ENCODE data around the gene FKBP2. TPM values are rescaled to one million over a fixed set of nuclear protein-coding genes. Genes with fewer than 3 reads are reported as not detected.

Gene FKBP2
- total and polyA plus RNA-seq, 2 experiments from 2014 or later, result 40.7 to 188 TPM

- 87 to 92% methylated on average over 8 of the region's 8 CpGs for WGBS, 2 experiments (ENCODE audit: low coverage in 1 of 2, low lambda C conversion rate in 2 of 2, missing lambda C conversion rate in 2 of 2)
- no peak overlapping the region for H3K4me2 ChIP-seq (ENCODE audit: unreplicated experiment)
- no peak for DNase-seq
- no peak overlapping the region for H3K27ac ChIP-seq
- no peaks in the 10 kb centered on the region for H3K27me3 ChIP-seq (replicated peaks; ENCODE audit: insufficient read depth)
- no peaks in the 10 kb centered on the region for H3K9me2 ChIP-seq (ENCODE audit: insufficient read depth)
- H3K9ac ChIP-seq, result no peak overlapping the region
- no peak overlapping the region for H2AFZ ChIP-seq
- H3K79me2 ChIP-seq (ENCODE audit: insufficient read depth), result peaks cover 44% of the 10 kb centered on the region
- no peak overlapping the region for H3K4me3 ChIP-seq
- in situ Hi-C loops (cut with MboI), result no loop called here
- peaks cover 13% of the 10 kb centered on the region; the same call in 1 of the 2 replicates for H3F3A ChIP-seq (ENCODE audit: insufficient read depth)
- no peaks in the 10 kb centered on the region for H3K9me3 ChIP-seq (ENCODE audit: low read depth)
- no peaks in the 10 kb centered on the region for H3K36me3 ChIP-seq (ENCODE audit: low read depth)
- H3K4me1 ChIP-seq (ENCODE audit: insufficient read depth), result peaks cover 11% of the 10 kb centered on the region; the same call in 1 of the 2 replicates
- TF ChIP-seq EZH2 (IDR thresholded peaks at IDR 0.05; ENCODE audit: insufficient read depth, poor library complexity, severe bottlenecking) (no peak), EZH2phosphoT487 (IDR thresholded peaks at IDR 0.05; ENCODE audit: insufficient read depth, low read depth) (no peak)
- no peaks in the 10 kb centered on the region for H4K20me1 ChIP-seq (ENCODE audit: insufficient read depth)
Measured at GRCh38 chr11:64249563-64250414, 8.9 kb downstream of the FKBP2 start.

- peaks cover 6% of the 10 kb centered on the region; the same call in 1 of the 2 replicates for H3F3A ChIP-seq (ENCODE audit: insufficient read depth)
- DNase-seq, result no peak
- H3K27ac ChIP-seq, result no peak overlapping the region
- H4K20me1 ChIP-seq (ENCODE audit: insufficient read depth), result no peaks in the 10 kb centered on the region
- H3K9ac ChIP-seq, result peak overlapping the region; percentile 56
- peak overlapping the region; percentile 91 for H3K4me3 ChIP-seq
- H3K27me3 ChIP-seq (replicated peaks; ENCODE audit: insufficient read depth), result no peaks in the 10 kb centered on the region
- no peaks in the 10 kb centered on the region for H3K9me3 ChIP-seq (ENCODE audit: low read depth)
- in situ Hi-C loops (cut with MboI), result no loop called here
- H3K4me2 ChIP-seq (ENCODE audit: unreplicated experiment), result peak overlapping the region; percentile 67
- H3K79me2 ChIP-seq (ENCODE audit: insufficient read depth), result peaks cover 36% of the 10 kb centered on the region
- WGBS, 2 experiments (ENCODE audit: low coverage in 1 of 2, low lambda C conversion rate in 2 of 2, missing lambda C conversion rate in 2 of 2), result 23 to 27% methylated on average over 12 to 13 of the region's 13 CpGs
- TF ChIP-seq EZH2 (IDR thresholded peaks at IDR 0.05; ENCODE audit: insufficient read depth, poor library complexity, severe bottlenecking) (no peak), EZH2phosphoT487 (IDR thresholded peaks at IDR 0.05; ENCODE audit: insufficient read depth, low read depth) (no peak)
- peak overlapping the region; percentile 80 for H2AFZ ChIP-seq
- no peaks in the 10 kb centered on the region for H3K9me2 ChIP-seq (ENCODE audit: insufficient read depth)
- H3K4me1 ChIP-seq (ENCODE audit: insufficient read depth), result peaks cover 11% of the 10 kb centered on the region; the same call in 1 of the 2 replicates
- no peaks in the 10 kb centered on the region; the same call in 1 of the 2 replicates for H3K36me3 ChIP-seq (ENCODE audit: low read depth)
Measured at GRCh38 chr11:64250415-64251015, 9.6 kb downstream of the FKBP2 start.

- H3K4me3 ChIP-seq, result peak within 1 kb of the TSS; percentile 91
- H3K9me3 ChIP-seq (ENCODE audit: low read depth), result no peaks in the 10 kb centered on the region
- TF ChIP-seq EZH2phosphoT487 (IDR thresholded peaks at IDR 0.05; ENCODE audit: insufficient read depth, low read depth), result no peak
- no peak for TF ChIP-seq EZH2 (IDR thresholded peaks at IDR 0.05; ENCODE audit: insufficient read depth, poor library complexity, severe bottlenecking)
- H3K27ac ChIP-seq, result peak within 1 kb of the TSS; percentile 39
- H3K36me3 ChIP-seq (ENCODE audit: low read depth), result no peaks in the 10 kb centered on the region; the same call in 1 of the 2 replicates
- H3K79me2 ChIP-seq (ENCODE audit: insufficient read depth), result peaks cover 30% of the 10 kb centered on the region
- H3K4me1 ChIP-seq (ENCODE audit: insufficient read depth), result peaks cover 11% of the 10 kb centered on the region; the same call in 1 of the 2 replicates
- H3K9me2 ChIP-seq (ENCODE audit: insufficient read depth), result no peaks in the 10 kb centered on the region
- DNase-seq, result peak; percentile 82
- H3K4me2 ChIP-seq (ENCODE audit: unreplicated experiment), result peak within 1 kb of the TSS; percentile 99
- in situ Hi-C loops (cut with MboI), result no loop called here
- H3K9ac ChIP-seq, result peak within 1 kb of the TSS; percentile 87
- WGBS, 2 experiments (ENCODE audit: low coverage in 1 of 2, low lambda C conversion rate in 2 of 2, missing lambda C conversion rate in 2 of 2), result 1 to 2% methylated on average over 19 to 46 of the region's 75 CpGs
- no peaks in the 10 kb centered on the region for H4K20me1 ChIP-seq (ENCODE audit: insufficient read depth)
- H2AFZ ChIP-seq, result peak within 1 kb of the TSS; percentile 81
- H3F3A ChIP-seq (ENCODE audit: insufficient read depth), result peaks cover 5% of the 10 kb centered on the region; the same call in 1 of the 2 replicates
- no peaks in the 10 kb centered on the region for H3K27me3 ChIP-seq (replicated peaks; ENCODE audit: insufficient read depth)
Measured at GRCh38 chr11:64251016-64251752, 10.3 kb downstream of the FKBP2 start, which contains the start of gene PLCB3. PLCB3 (plus strand) TSS chr11:64251530; CDS start chr11:64251650, 120 bp downstream.

GRCh38 chr11:64251753-64252002, 10.8 kb downstream of the FKBP2 start:
- peak overlapping the region; percentile 39 for H3K27ac ChIP-seq
- peak overlapping the region; percentile 91 for H3K4me3 ChIP-seq
- no peaks in the 10 kb centered on the region for H3K9me3 ChIP-seq (ENCODE audit: low read depth)
- peaks cover 29% of the 10 kb centered on the region for H3K79me2 ChIP-seq (ENCODE audit: insufficient read depth)
- no peaks in the 10 kb centered on the region for H3K27me3 ChIP-seq (replicated peaks; ENCODE audit: insufficient read depth)
- no peaks in the 10 kb centered on the region for H4K20me1 ChIP-seq (ENCODE audit: insufficient read depth)
- H2AFZ ChIP-seq, result peak overlapping the region; percentile 81
- H3F3A ChIP-seq (ENCODE audit: insufficient read depth), result peaks cover 5% of the 10 kb centered on the region; the same call in 1 of the 2 replicates
- H3K36me3 ChIP-seq (ENCODE audit: low read depth), result no peaks in the 10 kb centered on the region; the same call in 1 of the 2 replicates
- in situ Hi-C loops (cut with MboI), result no loop called here
- TF ChIP-seq EZH2 (IDR thresholded peaks at IDR 0.05; ENCODE audit: insufficient read depth, poor library complexity, severe bottlenecking) (no peak), EZH2phosphoT487 (IDR thresholded peaks at IDR 0.05; ENCODE audit: insufficient read depth, low read depth) (no peak)
- no peak for DNase-seq
- 1 to 3% methylated on average over 18 of the region's 18 CpGs for WGBS, 2 experiments (ENCODE audit: low coverage in 1 of 2, low lambda C conversion rate in 2 of 2, missing lambda C conversion rate in 2 of 2)
- no peaks in the 10 kb centered on the region for H3K9me2 ChIP-seq (ENCODE audit: insufficient read depth)
- peaks cover 11% of the 10 kb centered on the region; the same call in 1 of the 2 replicates for H3K4me1 ChIP-seq (ENCODE audit: insufficient read depth)
- H3K4me2 ChIP-seq (ENCODE audit: unreplicated experiment), result peak overlapping the region; percentile 99
- H3K9ac ChIP-seq, result peak overlapping the region; percentile 87
